ENCODE measurements around the gene PABPN1.

The PABPN1 gene

DNA sequence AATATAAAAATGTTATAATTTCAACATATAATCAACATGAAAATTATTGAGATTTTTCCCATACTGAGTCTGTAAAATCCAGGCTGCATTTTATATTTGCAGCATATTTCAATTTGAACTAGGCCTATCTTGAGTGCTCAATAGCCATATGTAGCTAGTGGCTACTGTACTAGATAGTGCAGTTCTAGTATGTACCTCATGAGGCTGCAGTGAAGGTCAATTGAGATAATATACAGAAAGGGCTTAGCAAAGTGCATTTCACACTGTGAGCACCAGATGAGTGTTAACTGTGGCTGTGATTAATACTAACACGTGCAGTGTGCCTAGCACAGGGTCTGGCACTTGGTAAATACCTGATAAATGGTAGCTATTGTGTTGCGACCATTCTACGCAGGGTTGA lies 36.8 kb downstream of the PABPN1 start:
- DNase-seq (ENCODE audit: low read depth), result no peak

DNA sequence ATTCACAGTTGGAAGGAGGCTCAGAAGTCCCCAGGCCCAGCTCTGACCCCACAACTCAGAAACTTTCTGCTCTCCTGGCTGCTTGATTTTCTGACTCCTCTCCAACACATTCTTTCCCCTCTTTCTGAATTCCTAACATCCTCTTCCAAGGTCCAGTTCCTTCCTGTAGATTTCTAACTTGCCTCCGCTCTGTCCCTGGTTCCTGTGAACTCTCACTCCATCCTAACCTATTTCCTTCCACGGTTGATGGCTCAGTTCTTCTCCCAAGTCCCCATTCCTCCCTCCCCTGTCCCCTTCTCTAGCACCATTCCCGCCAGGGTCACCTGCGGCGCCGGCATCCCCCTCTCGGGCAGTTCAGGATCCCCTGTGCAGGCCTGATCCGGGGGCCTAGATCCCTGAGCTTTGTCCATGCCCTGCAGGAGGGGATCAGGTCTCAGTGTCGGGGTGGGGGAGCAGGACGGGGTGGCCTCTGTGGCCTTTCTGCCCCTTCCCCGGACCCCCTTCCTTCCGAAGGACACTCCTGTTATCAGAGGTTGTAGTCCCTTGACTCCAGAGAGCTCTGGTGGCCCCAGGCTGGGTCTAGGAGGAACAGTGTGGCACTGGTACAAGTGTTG lies 37.4 kb downstream of the PABPN1 start:
- DNase-seq (ENCODE audit: low read depth), result no peak

DNA sequence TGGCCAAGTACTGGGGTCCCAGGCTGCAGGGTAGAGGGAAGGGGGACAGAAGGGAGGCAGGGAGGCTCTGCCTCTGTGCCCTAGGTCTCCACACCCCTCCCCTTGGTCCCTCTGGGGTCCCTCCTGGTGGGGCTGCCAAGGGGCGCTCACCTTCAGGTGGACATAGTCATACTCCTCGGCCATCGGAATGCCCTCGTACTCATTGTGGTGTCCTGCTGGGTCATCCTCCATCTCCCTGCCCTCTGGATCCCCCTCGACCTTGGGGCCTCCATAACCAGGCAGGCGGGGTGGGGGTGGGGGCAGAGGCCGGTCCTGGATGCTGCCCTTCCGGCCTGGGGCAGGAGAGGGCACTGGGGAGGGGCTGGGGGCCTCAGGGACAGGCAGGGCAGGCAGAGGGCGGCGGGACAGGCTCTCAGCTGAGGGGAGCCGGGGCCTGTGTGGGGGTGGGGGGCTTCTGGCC lies 37.9 kb downstream of the PABPN1 start:
- no peak for DNase-seq (ENCODE audit: low read depth)

DNA sequence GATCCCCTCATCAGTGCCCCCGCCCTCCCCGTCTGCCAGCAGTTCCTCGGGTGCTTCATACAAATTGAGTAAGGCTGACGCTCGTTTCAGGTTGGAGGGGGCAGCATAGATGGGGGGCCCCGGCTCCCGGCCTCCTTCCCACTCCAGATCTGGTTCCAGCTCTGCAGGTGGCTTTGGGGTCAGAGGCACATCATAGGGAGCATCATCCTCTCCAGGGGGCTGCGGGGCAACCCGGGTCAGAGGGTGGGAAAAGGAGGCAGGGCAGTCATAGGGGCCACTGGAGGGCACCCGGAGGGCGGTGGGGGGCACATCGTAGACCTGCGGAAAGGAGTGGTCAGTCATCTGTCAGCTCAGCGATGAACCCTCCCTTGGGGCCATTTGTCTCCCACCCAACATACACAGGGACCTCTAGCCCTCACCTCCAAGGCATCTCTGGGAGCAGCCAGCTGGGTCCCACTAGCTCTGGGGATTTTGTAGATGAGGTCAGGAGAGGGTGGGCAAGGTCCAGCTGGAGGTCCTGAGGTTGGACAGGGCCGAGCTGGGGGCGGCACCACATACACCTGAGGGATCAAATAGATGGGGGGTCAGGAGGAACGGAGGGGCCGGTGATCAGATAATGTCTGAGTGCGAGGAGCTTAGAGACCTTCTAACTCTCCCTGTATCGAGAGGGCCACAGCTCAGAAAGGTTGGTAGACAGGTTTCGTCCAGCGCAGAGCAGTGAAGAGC lies 38.6 kb downstream of the PABPN1 start:
- no peak for DNase-seq (ENCODE audit: low read depth)

DNA sequence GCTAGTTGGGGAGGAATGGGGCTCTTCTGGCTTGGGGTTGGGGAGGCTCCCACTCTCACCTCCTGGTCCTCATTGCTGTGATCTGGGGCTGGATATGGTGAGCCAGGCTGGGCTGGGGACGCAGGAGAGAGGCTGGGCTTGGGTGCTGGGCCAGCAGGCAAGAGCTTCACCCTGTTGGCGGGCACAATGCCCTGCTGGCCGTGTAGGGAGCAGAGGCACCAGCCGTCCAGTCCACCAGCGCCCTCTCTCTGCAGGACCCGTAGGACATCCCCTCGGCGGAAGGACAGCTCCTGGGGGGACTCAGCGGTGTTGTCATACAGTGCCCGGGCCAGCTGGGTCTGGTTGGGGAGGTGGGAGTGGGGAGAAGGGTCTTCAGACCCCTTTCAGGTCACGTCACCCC lies 39.2 kb downstream of the PABPN1 start:
- no peak for DNase-seq (ENCODE audit: low read depth)

DNA sequence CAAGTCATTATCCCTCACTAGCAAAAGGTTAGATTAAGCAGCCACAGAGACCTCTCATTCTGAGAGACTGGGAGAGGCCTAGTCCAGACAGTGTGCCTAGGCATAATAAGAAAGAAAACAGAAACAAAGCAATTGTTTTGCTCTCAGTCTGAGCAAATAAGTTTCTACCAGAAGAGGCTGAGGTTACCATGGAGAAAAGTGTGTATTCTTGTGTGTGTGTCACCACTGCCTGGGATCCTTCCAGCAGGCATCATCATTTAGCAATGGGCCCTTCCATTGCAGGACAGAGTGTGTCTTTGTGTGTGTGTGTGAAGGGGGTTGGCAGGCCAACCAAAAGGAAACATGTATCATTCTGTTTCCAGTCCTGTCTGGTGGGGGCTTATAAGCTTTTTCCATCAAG lies 40.1 kb downstream of the PABPN1 start:
- no peak for DNase-seq (ENCODE audit: low read depth)

DNA sequence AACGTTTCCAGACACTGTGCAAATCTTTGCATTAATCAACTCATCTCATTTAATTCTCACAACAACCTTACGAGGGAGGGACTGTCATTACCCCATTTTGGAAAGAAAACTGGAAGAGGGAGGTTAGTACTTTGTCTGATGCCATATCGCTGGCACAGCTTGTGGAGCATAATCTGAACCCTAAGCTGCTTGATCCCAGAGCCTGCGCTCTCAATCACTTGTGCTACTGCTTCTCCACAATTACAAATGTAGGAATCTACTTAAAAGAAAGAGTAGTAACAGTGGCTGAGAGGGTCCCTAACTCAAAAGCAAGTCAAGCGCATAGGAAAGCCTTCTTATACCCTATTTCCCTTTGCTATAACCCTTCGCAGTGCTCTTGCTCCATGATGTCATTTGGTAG lies 40.5 kb downstream of the PABPN1 start:
- DNase-seq (ENCODE audit: low read depth), result no peak

DNA sequence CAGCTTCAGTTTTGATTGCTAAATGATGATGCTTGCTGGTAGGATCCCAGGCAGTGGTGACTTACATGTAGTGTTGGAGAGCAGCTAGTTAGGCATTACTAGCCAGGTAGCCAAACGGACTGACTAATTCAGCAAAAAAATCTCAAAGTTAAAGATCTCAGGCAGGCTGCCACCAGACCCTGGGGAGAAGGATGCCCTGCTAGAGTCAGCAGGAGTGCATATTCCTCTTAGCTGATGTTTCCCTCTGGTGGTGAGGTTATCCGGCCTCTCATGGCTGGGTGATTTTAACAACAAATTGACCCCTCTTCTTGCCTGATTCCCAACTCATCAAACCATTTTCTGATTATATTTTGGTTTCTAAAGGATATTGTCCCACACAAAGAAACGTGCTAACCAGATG lies 40.9 kb downstream of the PABPN1 start:
- no peak for DNase-seq (ENCODE audit: low read depth)

DNA sequence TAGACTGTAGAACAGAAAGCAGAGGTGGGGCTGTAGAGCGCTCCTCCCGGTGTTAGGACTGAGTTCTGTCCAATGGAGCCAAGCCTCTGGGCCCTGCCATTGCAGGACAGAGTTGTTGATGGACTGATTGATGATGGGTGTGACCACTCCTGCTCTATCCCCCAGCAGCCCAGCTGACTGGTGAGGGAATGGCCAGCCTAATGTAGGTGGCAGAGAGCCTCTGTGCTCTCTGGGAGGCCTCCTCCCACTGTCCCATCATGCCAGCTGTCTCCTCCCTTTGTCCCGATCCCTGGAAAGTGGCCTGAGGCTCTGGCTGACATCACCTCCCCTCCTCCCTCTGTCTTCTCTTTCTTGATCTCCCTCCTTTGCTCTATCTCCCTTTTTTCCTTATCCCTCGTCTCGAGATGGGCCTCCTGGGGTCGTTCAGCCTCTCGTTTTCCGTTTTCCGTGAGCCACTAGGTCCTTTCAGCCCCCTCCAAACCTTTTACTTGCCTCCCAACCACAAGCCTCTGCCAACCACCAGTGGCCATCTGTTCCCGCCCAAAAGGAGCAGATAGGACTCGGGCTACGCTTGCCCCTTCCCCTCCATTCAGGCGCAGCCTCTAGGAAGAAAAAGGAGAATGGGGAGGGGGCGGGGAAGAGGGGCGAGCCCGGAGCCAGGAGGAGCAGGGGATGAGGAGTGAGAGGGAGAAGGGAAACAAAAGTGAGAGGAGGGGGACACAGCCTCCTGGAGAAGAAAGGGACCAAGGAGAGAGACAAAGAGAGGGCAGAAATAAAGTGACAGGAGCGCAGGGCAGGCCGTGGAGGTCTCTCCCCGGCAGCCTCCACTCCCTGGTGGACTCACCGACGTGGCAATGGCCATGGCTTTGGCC lies 43.1 kb downstream of the PABPN1 start:
- DNase-seq (ENCODE audit: low read depth), result no peak

DNA sequence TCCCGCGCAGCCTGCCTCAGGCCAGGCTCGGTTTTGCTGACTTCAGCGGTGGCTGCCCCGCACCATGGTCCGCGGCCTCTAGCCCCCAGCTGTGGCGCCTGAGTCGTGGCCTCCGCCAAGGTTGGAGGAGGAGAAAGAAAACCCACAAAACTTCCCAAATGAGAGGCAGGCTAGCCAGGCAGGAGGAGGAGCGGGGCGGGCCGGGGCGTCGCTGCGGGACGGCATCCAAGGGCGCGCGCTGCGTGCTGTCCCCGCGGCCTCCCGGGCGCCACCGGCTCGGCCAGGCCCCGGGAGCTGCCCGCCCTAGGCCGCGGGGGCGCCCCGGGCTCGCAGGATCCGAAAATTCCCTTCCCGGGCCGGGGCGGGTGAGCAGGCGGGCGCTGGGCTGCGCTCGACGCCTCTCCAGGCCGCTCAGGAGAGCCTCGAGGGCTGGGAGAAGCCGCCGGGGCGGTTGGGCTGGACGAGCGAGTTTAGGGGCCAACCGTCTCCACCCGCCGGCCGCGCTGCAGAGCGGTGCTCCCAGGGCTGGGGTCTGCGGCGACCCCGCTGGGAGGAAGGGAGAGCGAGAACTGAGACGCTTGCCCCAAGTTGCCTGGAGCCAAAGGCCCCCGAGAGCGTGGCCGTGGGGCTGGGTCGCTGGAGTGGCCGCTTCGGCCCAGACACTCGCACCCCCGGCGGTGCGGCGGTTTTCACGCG lies 43.9 kb downstream of the PABPN1 start, which contains the start of gene EFS:
Gene EFS, minus strand, starts transcription at position 137 of the 696 bp plus-strand sequence. CDS start 147 bp downstream, outside the sequence.
- no peak for DNase-seq (ENCODE audit: low read depth)

DNA sequence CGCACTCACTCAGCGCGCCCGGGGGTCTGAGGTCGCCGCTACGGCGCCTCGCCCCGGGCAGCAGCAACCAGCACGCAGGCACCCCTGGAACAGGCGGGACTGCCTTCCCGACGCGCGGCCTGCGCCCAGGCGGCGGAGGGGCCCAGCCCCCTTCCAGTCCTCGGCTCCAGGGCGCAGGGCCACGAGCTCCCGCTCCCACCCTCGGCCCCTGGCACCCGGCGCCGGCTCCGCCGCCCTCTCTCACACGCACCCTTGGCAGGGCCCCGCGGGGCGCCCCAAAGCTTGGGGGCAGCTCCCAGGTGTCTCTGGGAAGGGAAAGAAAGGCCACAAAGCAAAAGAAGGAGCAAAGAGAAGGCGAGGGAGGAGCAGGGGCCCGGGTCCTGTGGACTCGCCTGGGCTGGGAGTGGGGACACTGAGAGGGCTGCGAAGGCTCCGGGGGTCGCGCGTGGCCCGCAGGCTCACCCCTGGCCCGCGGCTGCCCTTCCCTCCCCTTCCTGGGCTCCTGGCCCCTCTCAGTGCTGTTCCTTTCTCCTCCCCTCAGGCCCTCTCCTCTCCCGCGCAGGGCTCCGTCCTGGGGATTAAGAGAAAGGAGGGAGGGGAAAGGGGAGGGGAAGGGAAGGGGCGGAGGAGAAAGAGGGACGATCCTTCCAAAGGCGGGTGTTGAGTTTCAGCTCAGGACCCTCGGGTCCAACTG lies 44.6 kb downstream of the PABPN1 start:
- DNase-seq (ENCODE audit: low read depth), result no peak

DNA sequence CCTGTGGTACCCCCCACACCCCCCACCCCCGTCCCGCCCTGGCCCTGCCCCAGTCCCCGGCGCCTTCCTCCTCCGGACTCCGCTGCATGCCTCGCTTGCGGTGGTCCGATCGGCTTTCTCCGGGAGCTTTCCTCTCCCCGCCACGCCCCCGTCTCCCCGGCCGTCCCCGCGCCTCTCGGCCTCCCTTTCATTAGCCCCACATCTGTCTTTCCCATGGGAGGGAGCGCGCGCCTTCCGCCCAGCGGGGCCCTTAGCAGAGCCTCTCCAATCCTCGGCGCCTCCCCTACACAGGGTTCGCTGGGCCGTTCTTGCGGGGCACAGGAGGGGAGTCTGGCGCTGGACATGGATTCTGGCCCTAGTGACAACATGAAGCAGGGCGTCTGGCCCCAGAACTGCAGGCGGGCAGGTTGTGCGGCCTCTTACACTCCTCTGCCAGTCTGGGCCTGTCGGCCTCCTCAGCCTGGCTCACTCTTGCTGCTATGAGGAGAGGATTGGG lies 45.2 kb downstream of the PABPN1 start:
- no peak for DNase-seq (ENCODE audit: low read depth)

DNA sequence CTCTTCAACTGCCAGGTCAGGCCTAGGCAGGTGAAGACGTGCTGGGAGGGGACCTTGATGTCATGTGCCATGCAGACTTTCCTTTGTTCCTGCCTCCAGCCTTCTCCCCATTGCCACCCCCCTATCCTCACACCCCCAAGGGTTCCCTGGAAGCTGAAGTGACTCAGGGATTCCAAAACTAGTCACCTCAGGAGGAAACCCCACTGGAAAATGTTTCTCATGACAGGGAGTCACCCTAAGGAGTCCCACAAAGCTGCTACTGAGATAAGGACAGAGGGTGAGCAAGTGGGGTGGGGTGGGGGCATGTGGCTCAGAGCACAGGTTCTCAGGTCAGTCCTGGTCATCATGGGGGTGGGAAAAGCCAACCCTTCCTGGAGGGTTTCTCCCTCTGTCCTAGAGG lies 49.0 kb downstream of the PABPN1 start:
- DNase-seq (ENCODE audit: low read depth), result no peak

DNA sequence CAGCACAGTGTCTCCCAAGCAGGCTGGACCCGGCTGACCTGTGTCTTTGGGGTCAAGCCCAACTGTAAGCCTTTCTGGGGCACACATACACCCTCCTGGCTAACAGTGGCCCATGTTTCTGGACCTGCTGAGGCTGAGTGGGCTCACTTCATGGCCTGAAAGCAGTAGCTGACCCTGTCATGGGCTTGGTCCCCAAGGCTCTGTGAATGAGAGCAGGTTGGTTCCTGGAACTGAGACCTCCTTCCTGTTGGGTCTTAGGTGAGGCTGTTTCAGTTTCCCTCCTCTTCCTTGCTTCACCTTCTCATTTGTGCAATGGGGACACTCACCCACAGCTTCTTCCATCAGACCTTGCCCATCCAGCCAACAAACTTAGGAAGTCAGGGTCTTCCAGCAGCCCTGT lies 50.6 kb downstream of the PABPN1 start:
- DNase-seq (ENCODE audit: low read depth), result no peak

DNA sequence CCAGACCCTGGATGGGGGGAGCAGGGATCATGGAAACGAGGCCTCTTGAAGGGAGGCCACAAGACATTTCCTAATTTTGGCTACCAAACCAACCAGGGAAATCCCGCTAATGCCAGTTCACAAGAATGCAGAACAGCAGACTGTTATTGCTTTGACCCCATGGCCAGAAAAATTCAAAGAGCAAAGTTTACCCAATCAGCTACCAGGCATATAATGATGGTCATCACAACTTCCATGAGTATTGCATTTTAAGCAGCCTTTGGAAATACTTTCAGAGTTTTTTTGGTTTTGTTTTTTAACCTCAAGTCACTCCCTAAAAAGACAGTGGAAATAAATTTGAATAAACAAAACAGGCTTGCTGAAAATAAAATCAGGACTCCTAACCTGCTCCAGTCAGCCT lies 51.3 kb downstream of the PABPN1 start, which contains the start of gene IL25:
Gene IL25, plus strand, starts transcription at position 301 of the 400 bp plus-strand sequence.
- no peak for DNase-seq (ENCODE audit: low read depth)

DNA sequence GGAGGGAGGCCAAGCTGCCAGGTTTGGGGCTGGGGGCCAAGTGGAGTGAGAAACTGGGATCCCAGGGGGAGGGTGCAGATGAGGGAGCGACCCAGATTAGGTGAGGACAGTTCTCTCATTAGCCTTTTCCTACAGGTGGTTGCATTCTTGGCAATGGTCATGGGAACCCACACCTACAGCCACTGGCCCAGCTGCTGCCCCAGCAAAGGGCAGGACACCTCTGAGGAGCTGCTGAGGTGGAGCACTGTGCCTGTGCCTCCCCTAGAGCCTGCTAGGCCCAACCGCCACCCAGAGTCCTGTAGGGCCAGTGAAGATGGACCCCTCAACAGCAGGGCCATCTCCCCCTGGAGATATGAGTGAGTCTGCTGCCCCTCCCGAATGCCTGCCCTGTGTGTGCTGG lies 51.8 kb downstream of the PABPN1 start:
- DNase-seq (ENCODE audit: low read depth), result no peak

Measured in stimulated activated CD8-positive, alpha-beta memory T cell treated with anti-CD3 and anti-CD28 coated beads, Interleukin-7, amount 100 ng/mL, for 24 hours (primary cell).